ENCODE data around the gene NFILZ.
A peak's percentile ranks its signal among the peaks of the same experiment; 100 is the strongest.

GRCh38 chr19:8641908-8642547, 11.6 kb downstream of the NFILZ start:
- TF ChIP-seq CTCF (IDR thresholded peaks at IDR 0.05; ENCODE audit: insufficient read depth, low read length, poor library complexity, severe bottlenecking) (peak; percentile 49), EZH2phosphoT487 (conservative IDR thresholded peaks at IDR 0.05; ENCODE audit: low read length) (no peak)

Measured in SU-DHL-6 (cell line).